K562 (cell line): ENCODE results near the gene SNW1. TPM values are rescaled to one million over a fixed set of nuclear protein-coding genes. Genes with fewer than 3 reads are reported as not detected.

Experiments used
- BRF2 ChIP-seq: IDR thresholded peaks from 3 replicates; pipeline ENCODE4 v1.6.1; 2011; ENCODE audit warnings: borderline replicate concordance, mild to moderate bottlenecking; ENCODE audit not compliant: insufficient read length, insufficient read depth
- CBFA2T2 ChIP-seq: fragments of 450-650 bp; conservative IDR thresholded peaks from 2 replicates; pipeline ENCODE4 v1.6.1; 2017; ENCODE audit warnings: mild to moderate bottlenecking
- FIP1L1 ChIP-seq: fragments of 200-400 bp; formaldehyde crosslinking; IDR thresholded peaks from 2 replicates; pipeline ENCODE4 v1.6.1; 2018; ENCODE audit warnings: mild to moderate bottlenecking, low read depth, low read length; ENCODE audit not compliant: poor library complexity, severe bottlenecking
- IRF1 ChIP-seq: sonication (generic); formaldehyde crosslinking; IDR thresholded peaks from 2 replicates; pipeline ENCODE4 v1.8.0; 2022; ENCODE audit warnings: missing genetic modification reagents, mild to moderate bottlenecking, borderline replicate concordance
- LEF1 ChIP-seq: fragments of 450-650 bp; IDR thresholded peaks from 2 replicates; pipeline ENCODE4 v1.6.1; 2016; ENCODE audit warnings: mild to moderate bottlenecking
- NCOR1 ChIP-seq: fragments of 450-650 bp; IDR thresholded peaks from 2 replicates; pipeline ENCODE4 v1.6.1; 2016; ENCODE audit warnings: mild to moderate bottlenecking, moderate library complexity
- PCBP1 ChIP-seq: fragments of 200-400 bp; formaldehyde crosslinking; IDR thresholded peaks from 2 replicates; pipeline ENCODE4 v1.6.1; 2018; ENCODE audit warnings: mild to moderate bottlenecking, low read depth, low read length; ENCODE audit not compliant: poor library complexity, severe bottlenecking
- POLR2AphosphoS2 ChIP-seq: IDR thresholded peaks from 2 replicates; pipeline ENCODE4 v1.6.1; 2012; ENCODE audit warnings: low read length, improper control_type of control experiment
- SNAPC5 ChIP-seq: fragments of 250-450 bp; sonication (Bioruptor Pico); IDR thresholded peaks from 2 replicates; pipeline ENCODE4 v1.8.0; 2021; ENCODE audit warnings: moderate library complexity, mild to moderate bottlenecking, inconsistent platforms
- SREBF1 ChIP-seq: fragments of 150-350 bp; IDR thresholded peaks from 2 replicates; pipeline ENCODE4 v1.6.1; 2014; ENCODE audit warnings: antibody characterized with exemption, low read depth, low read length, borderline replicate concordance
- SRF ChIP-seq, 2 experiments: fragments of 250-450, 450-650 bp in 1 of 2; sonication (Bioruptor Pico) in 1 of 2; sonication (generic) in 1 of 2; formaldehyde crosslinking; IDR thresholded peaks; 2 replicates each; pipeline versions ENCODE4 v1.5.0 to v1.5.1; 2020 to 2022; ENCODE audit warnings: mild to moderate bottlenecking in 1 of 2, missing genetic modification reagents in 1 of 2
- VEZF1 ChIP-seq: fragments of 200-800 bp; sonication (Bioruptor generic); IDR thresholded peaks from 2 replicates; pipeline ENCODE4 v1.6.1; 2017; ENCODE audit warnings: missing genetic modification characterization, missing compliant biosample characterization
- WHSC1 ChIP-seq: IDR thresholded peaks from one replicate; pipeline ENCODE4 v1.6.1; 2012; ENCODE audit warnings: low read length, control low read depth, inconsistent platforms
- ZBTB1 ChIP-seq: sonication (generic); formaldehyde crosslinking; IDR thresholded peaks from 2 replicates; pipeline ENCODE4 v1.8.1; 2023; ENCODE audit warnings: missing genetic modification reagents, low read depth, mild to moderate bottlenecking, borderline replicate concordance
- ZC3H11A ChIP-seq: IDR thresholded peaks from 2 replicates; pipeline ENCODE4 v1.6.1; 2012; ENCODE audit warnings: low read depth, low read length, improper control_type of control experiment
- ZFP36 ChIP-seq: fragments of 150-350 bp; IDR thresholded peaks from 2 replicates; pipeline ENCODE4 v1.6.1; 2018; ENCODE audit warnings: low read length, low read depth; ENCODE audit not compliant: partially characterized antibody
- ZNF140 ChIP-seq: fragments of 250-450 bp; sonication (Bioruptor Pico); IDR thresholded peaks from 2 replicates; pipeline ENCODE4 v1.8.0; 2021; ENCODE audit warnings: moderate library complexity, mild to moderate bottlenecking, inconsistent platforms
- ZNF311 ChIP-seq: fragments of 250-450 bp; sonication (Bioruptor Pico); IDR thresholded peaks from 2 replicates; pipeline ENCODE4 v1.4.0; 2020; ENCODE audit warnings: mild to moderate bottlenecking, moderate library complexity
- ZNF436 ChIP-seq: fragments of 250-450, 450-650 bp; sonication (Bioruptor Pico); formaldehyde crosslinking; IDR thresholded peaks from 2 replicates; pipeline ENCODE4 v1.7.0; 2020; ENCODE audit warnings: mild to moderate bottlenecking
- ZNF584 ChIP-seq: fragments of 200-800 bp; sonication (Bioruptor generic); IDR thresholded peaks from 2 replicates; pipeline ENCODE4 v1.6.1; 2016; ENCODE audit warnings: low read depth, mild to moderate bottlenecking, missing genetic modification characterization, missing compliant biosample characterization
- ZNF717 ChIP-seq: fragments of 250-450 bp; sonication (Bioruptor Pico); IDR thresholded peaks from 2 replicates; pipeline ENCODE4 v1.5.0; 2021
- ZNF778 ChIP-seq: fragments of 450-650 bp; formaldehyde crosslinking; IDR thresholded peaks from 2 replicates; pipeline ENCODE4 v1.4.0; 2020; ENCODE audit warnings: mild to moderate bottlenecking, moderate library complexity
- polyA plus RNA-seq, 8 experiments: library from polyadenylated mRNA; depleted of rRNA in 4 of 8; stranded (reverse) in 5 of 8; unstranded in 3 of 8; fragments of >200 nt; fragmentation: Nextera tagmentation in 2 of 8; fragmentation: Illumina TruSeq in 1 of 8; extraction: Ambion mirVana in 2 of 8; extraction: Trizol in 1 of 8; gene quantifications; 2 replicates each; pipeline versions ENCODE4 v1.2.1 to v1.2.3, GENCODE V29; 2011 to 2014; ENCODE audit warnings: inconsistent platforms in 1 of 8, missing spikeins in 1 of 8
- total RNA-seq, 7 experiments: library from RNA; depleted of rRNA in 6 of 7; stranded (reverse); fragments of >200 nt in 6 of 7; fragmentation: Illumina TruSeq in 2 of 7; extraction: Trizol in 2 of 7; gene quantifications; 2 replicates each; pipeline versions ENCODE4 v1.2.1 to v1.2.3, GENCODE V29; 2011 to 2021; ENCODE audit warnings: low replicate concordance in 1 of 7
- TF ChIP-seq, protein P1 (sequence below): fragments of 250-450 bp; sonication (Bioruptor Pico); IDR thresholded peaks from 2 replicates; pipeline ENCODE4 v1.8.0; 2021; ENCODE audit warnings: mild to moderate bottlenecking, moderate library complexity

The SNW1 gene
- total and polyA plus RNA-seq, 9 of the 15 experiments (the other 6 are each of a cell fraction or from before 2014, with no cell fraction given) = 64.4 to 143 (median 98.2) TPM

GRCh38 chr14:77799863-77800730 is 39.1 kb upstream of the SNW1 start, which contains the start of gene ADCK1 (continued):
- TF ChIP-seq VEZF1 (CRISPR knock-in tag) = peak; percentile 60
- no peak for TF ChIP-seq LEF1
- TF ChIP-seq ZNF436 = no peak
- TF ChIP-seq WHSC1 = no peak
- no peak for TF ChIP-seq ZFP36
- no peak for TF ChIP-seq IRF1
- peak; percentile 47 for TF ChIP-seq FIP1L1
- no peak for TF ChIP-seq ZNF584 (CRISPR knock-in tag)
- no peak for TF ChIP-seq POLR2AphosphoS2
- TF ChIP-seq ZNF140 (CRISPR knock-in tag) = no peak
- no peak for TF ChIP-seq NCOR1
- no peak for TF ChIP-seq ZC3H11A
- no peak for TF ChIP-seq BRF2
- TF ChIP-seq CBFA2T2 = peak; percentile 52; the same call in 1 of the 2 replicates
- peak; percentile 85 for TF ChIP-seq ZBTB1 (CRISPR knock-in tag)
- TF ChIP-seq SNAPC5 = no peak
- TF ChIP-seq PCBP1 = peak; percentile 48
- TF ChIP-seq, protein P1, sequence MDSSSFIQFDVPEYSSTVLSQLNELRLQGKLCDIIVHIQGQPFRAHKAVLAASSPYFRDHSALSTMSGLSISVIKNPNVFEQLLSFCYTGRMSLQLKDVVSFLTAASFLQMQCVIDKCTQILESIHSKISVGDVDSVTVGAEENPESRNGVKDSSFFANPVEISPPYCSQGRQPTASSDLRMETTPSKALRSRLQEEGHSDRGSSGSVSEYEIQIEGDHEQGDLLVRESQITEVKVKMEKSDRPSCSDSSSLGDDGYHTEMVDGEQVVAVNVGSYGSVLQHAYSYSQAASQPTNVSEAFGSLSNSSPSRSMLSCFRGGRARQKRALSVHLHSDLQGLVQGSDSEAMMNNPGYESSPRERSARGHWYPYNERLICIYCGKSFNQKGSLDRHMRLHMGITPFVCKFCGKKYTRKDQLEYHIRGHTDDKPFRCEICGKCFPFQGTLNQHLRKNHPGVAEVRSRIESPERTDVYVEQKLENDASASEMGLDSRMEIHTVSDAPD = no peak
- no peak for TF ChIP-seq ZNF717 (CRISPR knock-in tag)
- no peak for TF ChIP-seq ZNF311 (CRISPR knock-in tag)
- TF ChIP-seq ZNF778 (CRISPR knock-in tag) = no peak
- no peak for TF ChIP-seq SRF (CRISPR knock-in tag; IDR thresholded peaks at IDR 0.05)
- TF ChIP-seq SREBF1 = no peak
